GM19351 (cell line): Measurements from ENCODE around the gene IRF3.
"Not testable (repeated sequence)": the region's sequence is repeated elsewhere in the genome, so short reads cannot be mapped to it uniquely, and the experiment has no call there.

Experiments used
- ATAC-seq: cut with Tn5 transposase; IDR thresholded peaks from one replicate; pipeline ENCODE4 v1.9.1; 2021; ENCODE audit warnings: mild to moderate bottlenecking, moderate library complexity; ENCODE audit not compliant: unreplicated experiment

IRF3 gene

DNA sequence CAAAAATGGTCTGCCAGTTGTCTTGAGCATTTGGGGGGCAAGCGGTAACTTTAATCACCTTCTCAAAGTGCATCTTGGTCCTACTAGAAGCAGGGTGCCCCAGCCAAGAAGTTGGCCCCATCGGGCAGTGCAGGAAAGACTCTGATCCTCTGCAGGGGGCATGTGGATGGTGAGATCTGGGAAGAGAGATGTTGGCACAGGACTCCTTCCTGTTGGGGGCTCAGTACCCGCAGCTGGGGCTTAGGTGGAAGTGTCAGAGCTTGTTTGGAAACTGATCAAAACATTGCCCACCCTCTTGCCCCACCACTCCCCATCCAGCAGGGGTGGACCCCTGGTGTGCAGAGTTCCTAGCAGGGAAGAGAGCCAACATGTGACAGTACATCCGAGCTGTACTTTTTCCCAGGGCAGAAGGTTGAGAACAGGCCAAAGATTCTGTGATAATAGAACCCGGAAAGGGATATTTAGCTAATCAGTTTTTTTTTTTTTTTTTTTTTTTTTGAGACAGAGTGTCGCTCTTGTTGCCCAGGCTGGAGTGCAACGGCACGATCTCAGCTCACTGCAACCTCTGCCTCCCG lies 34.6 kb downstream of the IRF3 start:
- no peak for ATAC-seq

- ATAC-seq = no peak
Measured at GRCh38 chr19:49629659-49630058, 36.0 kb downstream of the IRF3 start.

GRCh38 chr19:49626226-49626625 lies 39.4 kb downstream of the IRF3 start:
- no peak for ATAC-seq

DNA sequence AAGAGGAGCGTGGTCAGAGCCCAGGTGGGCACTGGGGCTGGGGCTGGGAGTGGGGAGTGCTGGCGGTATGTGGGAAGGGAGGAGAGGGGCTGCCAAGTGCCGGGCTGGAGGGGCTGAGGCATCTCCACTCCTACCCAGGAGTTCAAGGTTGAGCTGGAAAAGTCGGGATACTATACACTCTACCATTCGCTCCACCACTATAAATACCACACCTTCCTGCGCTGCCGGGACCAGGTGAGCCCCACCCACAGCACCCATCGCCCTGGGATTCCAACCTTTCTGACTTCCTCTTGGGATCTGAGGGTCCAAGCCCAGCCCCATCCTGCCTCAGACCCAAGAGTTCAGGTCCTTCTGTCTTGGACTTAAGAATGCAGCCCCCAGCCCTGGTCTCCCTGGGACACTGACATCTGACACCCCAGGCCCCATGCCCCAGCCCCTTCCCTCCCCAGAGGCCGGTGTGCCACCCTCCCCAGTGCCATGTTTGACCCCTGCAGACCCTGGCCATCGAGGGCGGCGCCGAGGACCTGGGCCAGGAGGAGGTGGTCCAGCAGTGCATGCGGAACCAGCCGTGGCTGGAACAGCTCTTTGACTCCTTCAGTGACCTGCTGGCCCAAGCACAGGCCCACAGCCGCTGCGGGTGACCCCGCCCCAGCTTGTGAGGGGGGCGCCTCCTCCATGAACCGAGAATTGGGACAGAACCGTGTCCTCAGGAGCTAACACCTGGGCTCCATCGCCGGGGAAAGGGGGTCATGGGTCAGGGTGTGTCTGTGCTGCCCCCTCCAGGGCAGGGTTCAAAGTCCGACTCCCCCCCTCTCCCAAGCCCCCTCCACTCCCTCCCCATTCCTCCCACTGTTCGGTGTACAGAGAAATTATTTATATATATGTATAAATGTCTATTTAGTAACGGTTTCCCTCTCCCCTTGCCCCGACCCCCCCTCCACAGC lies 40.4 kb downstream of the IRF3 start:
- no peak for ATAC-seq

- not testable (repeated sequence) for ATAC-seq
Measured at GRCh38 chr19:49617860-49618259, 47.8 kb downstream of the IRF3 start.

DNA sequence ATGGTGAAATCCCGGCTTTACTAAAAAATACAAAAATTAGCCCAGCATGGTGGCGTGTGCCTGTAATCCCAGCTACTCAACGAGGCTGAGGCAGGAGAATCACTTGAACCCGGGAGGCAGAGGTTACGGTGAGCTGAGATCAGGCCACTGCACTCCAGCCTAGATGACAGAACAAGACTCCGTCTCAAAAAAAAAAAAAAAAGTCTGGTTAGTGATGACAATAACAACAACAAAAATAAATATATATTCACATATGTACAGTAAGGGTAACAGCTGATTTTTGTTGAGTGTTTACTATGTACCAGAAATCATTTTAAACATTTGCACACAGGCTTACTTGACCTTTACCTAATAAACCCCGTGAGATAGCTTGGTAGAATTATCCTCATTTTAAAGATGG lies 48.7 kb downstream of the IRF3 start:
- ATAC-seq = no peak

- ATAC-seq = no peak
Measured at GRCh38 chr19:49616532-49616931, 49.1 kb downstream of the IRF3 start.

DNA sequence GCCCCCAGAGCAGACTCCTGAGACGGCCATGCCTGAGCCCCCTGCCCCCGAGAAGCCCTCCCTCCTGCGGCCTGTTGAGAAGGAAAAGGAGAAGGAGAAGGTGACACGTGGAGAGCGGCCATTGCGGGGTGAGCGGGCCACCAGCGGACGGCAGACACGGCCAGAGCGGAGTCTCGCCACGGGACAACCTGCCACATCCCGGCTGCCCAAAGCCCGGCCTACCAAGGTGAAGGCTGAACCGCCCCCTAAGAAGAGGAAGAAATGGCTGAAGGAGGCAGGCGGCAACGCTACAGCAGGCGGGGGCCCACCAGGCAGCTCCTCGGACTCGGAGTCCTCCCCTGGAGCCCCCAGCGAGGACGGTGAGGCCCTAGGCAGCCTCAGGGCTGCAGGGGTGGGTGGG lies 49.8 kb downstream of the IRF3 start:
- no peak for ATAC-seq

GRCh38 chr19:49614096-49614833 lies 51.4 kb downstream of the IRF3 start:
- no peak for ATAC-seq

GRCh38 chr19:49613374-49613773 lies 52.3 kb downstream of the IRF3 start:
- no peak for ATAC-seq
